A673 (cell line): ENCODE results near the gene MRPL40. TPM values are rescaled to one million over a fixed set of nuclear protein-coding genes. Genes with fewer than 3 reads are reported as not detected.
A peak's percentile ranks its signal among the peaks of the same experiment; 100 is the strongest.

Experiments used
- BruUV-seq: library from RNA; stranded (reverse); fragments of 400-500 nt; replicated peaks from 2 replicates; lab custom pipeline; 2021; lab: Mats Ljungman, UMichigan
- CTCF ChIA-PET: fragments of 300-600 bp; sonication (Branson Sonifier 250); formaldehyde crosslinking; loops from one replicate; lab custom pipeline; 2022; ENCODE audit warnings: antibody characterized with exemption; lab: Charles Lee
- POLR2A ChIA-PET: fragments of 300-600 bp; sonication (Branson Sonifier 250); formaldehyde crosslinking; loops from one replicate; lab custom pipeline; 2022; ENCODE audit warnings: antibody characterized with exemption; ENCODE audit not compliant: low non-redundant PET; lab: Charles Lee
- DNase-seq: peaks from one replicate; pipeline ENCODE4 v3.0.0-alpha.2; 2015; ENCODE audit warnings: low spot score
- H3K27ac ChIP-seq: fragments of 200-600 bp; sonication (generic); 2 replicates; pipeline ENCODE4 v1.5.1; 2016; ENCODE audit warnings: mixed run types, low read depth, mild to moderate bottlenecking, mixed read lengths, antibody characterized with exemption, low read length; ENCODE audit not compliant: poor library complexity, severe bottlenecking
- H3K27me3 ChIP-seq: fragments of 200-600 bp; sonication (generic); replicated peaks from 2 replicates; pipeline ENCODE4 v1.6.1; 2017; ENCODE audit warnings: mixed run types, low read depth, mild to moderate bottlenecking, mixed read lengths, antibody characterized with exemption, low read length; ENCODE audit not compliant: insufficient read depth, poor library complexity
- H3K36me3 ChIP-seq: fragments of 200-600 bp; sonication (generic); 2 replicates; pipeline ENCODE4 v1.6.1; 2016; ENCODE audit warnings: mixed run types, mild to moderate bottlenecking, mixed read lengths, antibody characterized with exemption, low read length; ENCODE audit not compliant: insufficient read depth, poor library complexity, severe bottlenecking
- H3K4me1 ChIP-seq: fragments of 200-600 bp; sonication (generic); 2 replicates; pipeline ENCODE4 v1.6.1; 2017; ENCODE audit warnings: mixed run types, mild to moderate bottlenecking, mixed read lengths, antibody characterized with exemption, low read length; ENCODE audit not compliant: insufficient read depth, poor library complexity, severe bottlenecking
- H3K4me3 ChIP-seq: fragments of 200-600 bp; sonication (generic); 2 replicates; pipeline ENCODE4 v1.5.1; 2016; ENCODE audit warnings: low read depth, mixed run types, mild to moderate bottlenecking, mixed read lengths, low read length; ENCODE audit not compliant: poor library complexity, severe bottlenecking
- H3K9me3 ChIP-seq: fragments of 200-600 bp; sonication (generic); 2 replicates; pipeline ENCODE4 v1.6.1; 2016; ENCODE audit warnings: mixed run types, low read depth, mild to moderate bottlenecking, mixed read lengths, antibody characterized with exemption, low read length; ENCODE audit not compliant: poor library complexity, severe bottlenecking
- EZH2 ChIP-seq: fragments of 200-600 bp; sonication (generic); IDR thresholded peaks from 2 replicates; pipeline ENCODE4 v1.6.1; 2017; ENCODE audit warnings: borderline replicate concordance, low read depth, mild to moderate bottlenecking, mixed read lengths, antibody characterized with exemption, low read length; ENCODE audit not compliant: poor library complexity, severe bottlenecking
- intact Hi-C: fragments of 100-400 bp; cut with micrococcal nuclease; formaldehyde crosslinking; loops from one replicate; pipeline ENCODE4 v1.10.0; 2022; ENCODE audit not compliant: unreplicated experiment
- total RNA-seq: library from RNA; stranded (reverse); gene quantifications from 2 replicates; pipeline ENCODE4 v1.2.3, GENCODE V29; 2021
- TF ChIP-seq, protein P1 (sequence below): fragments of 300-800, 200-600 bp; sonication (generic); conservative IDR thresholded peaks from 2 replicates; pipeline ENCODE4 v1.5.1; 2017; ENCODE audit warnings: low read depth, mild to moderate bottlenecking, antibody characterized with exemption, low read length, moderate library complexity, mixed read lengths

MRPL40 gene
- total RNA-seq, 1 experiment from 2014 or later = 21.9 TPM

DNA sequence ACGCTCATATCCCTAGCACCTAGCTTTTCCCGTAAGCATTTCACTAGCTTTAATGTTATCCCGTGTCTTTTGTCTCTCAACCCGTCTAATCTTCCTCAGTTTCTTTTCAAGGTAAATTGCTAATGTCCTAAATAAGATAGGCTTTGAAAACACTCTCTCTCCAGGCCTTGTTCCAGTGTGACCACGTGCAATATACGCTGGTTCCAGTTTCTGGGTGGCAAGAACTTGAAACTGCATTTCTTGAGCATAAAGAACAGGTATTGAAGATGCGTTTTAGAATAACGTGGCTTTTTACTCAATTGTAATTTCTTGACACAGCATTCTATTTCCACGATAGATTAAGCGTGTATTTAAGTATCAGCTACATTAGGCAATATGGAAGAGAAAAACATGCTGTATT lies 48.4 kb downstream of the MRPL40 start:
- intact Hi-C loops = no loop called here
- no peaks in the 10 kb centered on the region for H3K27me3 ChIP-seq
- H3K4me1 ChIP-seq = peaks cover 9% of the 10 kb centered on the region
- CTCF ChIA-PET = no interaction called here
- H3K36me3 ChIP-seq = peaks cover 37% of the 10 kb centered on the region
- H3K4me3 ChIP-seq = peak overlapping the region; percentile 75
- BruUV-seq = no TSS peak
- H3K9me3 ChIP-seq = no peaks in the 10 kb centered on the region
- POLR2A ChIA-PET = no interaction called here
- no peak overlapping the region for H3K27ac ChIP-seq
- no peak for DNase-seq
- TF ChIP-seq, protein P1, sequence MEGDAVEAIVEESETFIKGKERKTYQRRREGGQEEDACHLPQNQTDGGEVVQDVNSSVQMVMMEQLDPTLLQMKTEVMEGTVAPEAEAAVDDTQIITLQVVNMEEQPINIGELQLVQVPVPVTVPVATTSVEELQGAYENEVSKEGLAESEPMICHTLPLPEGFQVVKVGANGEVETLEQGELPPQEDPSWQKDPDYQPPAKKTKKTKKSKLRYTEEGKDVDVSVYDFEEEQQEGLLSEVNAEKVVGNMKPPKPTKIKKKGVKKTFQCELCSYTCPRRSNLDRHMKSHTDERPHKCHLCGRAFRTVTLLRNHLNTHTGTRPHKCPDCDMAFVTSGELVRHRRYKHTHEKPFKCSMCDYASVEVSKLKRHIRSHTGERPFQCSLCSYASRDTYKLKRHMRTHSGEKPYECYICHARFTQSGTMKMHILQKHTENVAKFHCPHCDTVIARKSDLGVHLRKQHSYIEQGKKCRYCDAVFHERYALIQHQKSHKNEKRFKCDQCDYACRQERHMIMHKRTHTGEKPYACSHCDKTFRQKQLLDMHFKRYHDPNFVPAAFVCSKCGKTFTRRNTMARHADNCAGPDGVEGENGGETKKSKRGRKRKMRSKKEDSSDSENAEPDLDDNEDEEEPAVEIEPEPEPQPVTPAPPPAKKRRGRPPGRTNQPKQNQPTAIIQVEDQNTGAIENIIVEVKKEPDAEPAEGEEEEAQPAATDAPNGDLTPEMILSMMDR = no peak
- TF ChIP-seq EZH2 = no peak

DNA sequence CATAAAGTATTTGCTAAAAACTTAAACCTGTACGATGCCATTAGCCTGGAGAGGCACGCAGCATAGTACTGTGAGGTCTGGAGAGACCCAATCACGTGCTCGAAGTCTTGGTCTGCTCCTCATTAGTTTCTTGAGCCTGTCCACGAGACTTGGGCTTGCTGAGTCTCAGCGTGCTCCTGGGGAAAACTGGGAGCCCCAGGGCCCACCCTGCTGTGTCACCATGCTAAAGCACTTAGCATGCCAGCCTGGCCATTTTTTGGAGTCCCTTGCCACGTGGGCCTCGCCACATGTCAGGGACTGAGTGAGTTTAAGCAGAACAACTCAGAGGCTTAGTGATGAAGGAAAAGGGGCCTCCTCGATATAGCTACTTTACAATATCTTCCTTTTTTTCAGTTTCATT lies 50.0 kb downstream of the MRPL40 start:
- intact Hi-C loops = no loop called here
- no peaks in the 10 kb centered on the region for H3K9me3 ChIP-seq
- POLR2A ChIA-PET = no interaction called here
- peaks cover 48% of the 10 kb centered on the region for H3K36me3 ChIP-seq
- no peak overlapping the region for H3K27ac ChIP-seq
- DNase-seq = no peak
- CTCF ChIA-PET = no interaction called here
- H3K27me3 ChIP-seq = no peaks in the 10 kb centered on the region
- BruUV-seq = no TSS peak
- peaks cover 5% of the 10 kb centered on the region for H3K4me1 ChIP-seq
- no peak for TF ChIP-seq EZH2
- TF ChIP-seq, protein P1 = no peak
- H3K4me3 ChIP-seq = no peak overlapping the region

DNA sequence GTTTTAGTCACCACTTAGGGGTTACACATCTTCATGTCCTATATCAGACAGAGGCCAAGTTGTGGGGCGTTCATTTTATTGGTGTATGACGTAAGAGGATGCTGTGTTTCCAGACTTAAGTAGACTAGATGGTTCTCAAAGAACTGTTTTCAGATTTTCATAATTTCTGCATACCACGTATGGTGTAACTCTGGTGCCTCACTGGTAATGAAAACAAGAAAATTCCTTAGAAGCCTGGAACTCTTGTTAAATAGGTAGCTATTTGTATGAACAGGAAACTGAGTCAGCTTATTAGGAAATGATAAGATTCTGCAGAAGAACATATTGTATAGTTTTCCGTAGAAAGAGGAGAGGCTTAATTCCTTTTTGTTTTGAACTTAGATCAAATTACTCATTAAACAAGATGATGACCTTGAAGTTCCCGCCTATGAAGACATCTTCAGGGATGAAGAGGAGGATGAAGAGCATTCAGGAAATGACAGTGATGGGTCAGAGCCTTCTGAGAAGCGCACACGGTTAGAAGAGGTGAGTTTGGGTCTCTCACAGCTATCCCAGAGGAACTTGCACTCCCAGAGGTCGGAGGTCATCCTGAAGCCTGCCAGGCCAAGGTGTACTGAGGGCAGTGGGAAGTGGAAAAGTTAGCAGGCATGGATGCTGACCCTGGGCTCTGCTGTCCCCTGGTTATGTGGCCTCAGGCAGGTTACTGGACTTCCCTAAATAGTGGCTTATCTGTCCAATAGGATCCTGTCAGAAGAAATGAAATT lies 51.3 kb downstream of the MRPL40 start:
- CTCF ChIA-PET = no interaction called here
- Histone ChIP-seq H3K9me3 (no peaks in the 10 kb centered on the region), H3K4me3 (no peak overlapping the region), H3K27ac (no peak overlapping the region), H3K27me3 (no peaks in the 10 kb centered on the region), H3K4me1 (no peaks in the 10 kb centered on the region), H3K36me3 (peaks cover 57% of the 10 kb centered on the region)
- POLR2A ChIA-PET = interaction anchor here (0.6 kb wide), 1 partner anchor 207 kb away, joined by 3 read pairs; no protein-coding TSS in a partner anchor
- BruUV-seq = no TSS peak
- TF ChIP-seq, protein P1 = no peak
- TF ChIP-seq EZH2 = no peak
- peak; percentile 18 for DNase-seq
- intact Hi-C loops = no loop called here

Other genes starting within 250 kb of the MRPL40 start
- gene CLTCL1, start 140.8 kb upstream of the MRPL40 start, total RNA-seq = 7.5 and 11.5 TPM in 2 replicates
- 50.6 and 52.3 TPM in 2 replicates for gene HIRA, start 812 bp upstream of the MRPL40 start, total RNA-seq
- gene C22orf39, start 15.2 kb downstream of the MRPL40 start, total RNA-seq = 28.4 and 34.1 TPM in 2 replicates
- gene UFD1, start 46.6 kb downstream of the MRPL40 start, total RNA-seq = 161 and 195 TPM in 2 replicates
- 79.1 and 79.2 TPM in 2 replicates for gene CDC45, start 47.4 kb downstream of the MRPL40 start, total RNA-seq
- gene CLDN5, start 91.9 kb downstream of the MRPL40 start, total RNA-seq = 0.21 and 0.22 TPM in 2 replicates